ENCODE results near the gene KANSL1. TPM values are rescaled to one million over a fixed set of nuclear protein-coding genes. Genes with fewer than 3 reads are reported as not detected.
"Not testable (repeated sequence)": the region's sequence is repeated elsewhere in the genome, so short reads cannot be mapped to it uniquely, and the experiment has no call there.

The KANSL1 gene
- total and polyA plus RNA-seq, 2 donors from 2014 or later: 13.7 to 97.3 TPM

GRCh38 chr17:46106966-46107644 lies 86.1 kb downstream of the KANSL1 start:
- intact Hi-C loops (cut with DNase I): no loop called here
- FAIRE-seq: no peak
- Histone ChIP-seq H3K27me3 (ENCODE audit: control insufficient read depth, insufficient read depth, low read length) (no peaks in the 10 kb centered on the region), H3K9ac (ENCODE audit: low read length in 3 of 3) (no peak overlapping the region), H3K4me1 (ENCODE audit: control insufficient read depth in 2 of 3, insufficient read depth in 2 of 3, low read depth in 1 of 3, low read length in 3 of 3) (peaks cover 0 to 34% (median 12%) of the 10 kb centered on the region in 3 donors), H3K9me3 (ENCODE audit: control insufficient read depth in 2 of 3, insufficient read depth in 1 of 3, low read length in 3 of 3) (no peaks in the 10 kb centered on the region), H3K27ac (ENCODE audit: low read depth in 2 of 2, low read length in 2 of 2) (no peak overlapping the region), H3K4me3 (ENCODE audit: low read length in 3 of 3) (no peak overlapping the region), H3K36me3 (ENCODE audit: control insufficient read depth in 2 of 3, insufficient read depth in 3 of 3, low read length in 3 of 3) (no peaks in the 10 kb centered on the region)
- TF ChIP-seq CTCF (IDR thresholded peaks at IDR 0.05; ENCODE audit: borderline replicate concordance, extremely low read depth, insufficient read depth): no peak
- DNase-seq: no peak

GRCh38 chr17:46102806-46103205 lies 90.4 kb downstream of the KANSL1 start:
- intact Hi-C loops (cut with DNase I); FAIRE-seq; H3K27ac ChIP-seq (ENCODE audit: low read depth in 2 of 2, low read length in 2 of 2); H3K9me3 ChIP-seq (ENCODE audit: control insufficient read depth in 2 of 3, insufficient read depth in 1 of 3, low read length in 3 of 3); H3K36me3 ChIP-seq (ENCODE audit: control insufficient read depth in 2 of 3, insufficient read depth in 3 of 3, low read length in 3 of 3); H3K4me3 ChIP-seq (ENCODE audit: low read length in 3 of 3); H3K27me3 ChIP-seq (ENCODE audit: control insufficient read depth, insufficient read depth, low read length); DNase-seq; H3K9ac ChIP-seq (ENCODE audit: low read length in 3 of 3): not testable (repeated sequence)
- peaks cover 0 to 18% (median 10%) of the 10 kb centered on the region in 3 donors for H3K4me1 ChIP-seq (ENCODE audit: control insufficient read depth in 2 of 3, insufficient read depth in 2 of 3, low read depth in 1 of 3, low read length in 3 of 3)

GRCh38 chr17:46101785-46102617 lies 91.2 kb downstream of the KANSL1 start:
- intact Hi-C loops (cut with DNase I); DNase-seq; H3K4me1 ChIP-seq (ENCODE audit: control insufficient read depth in 2 of 3, insufficient read depth in 2 of 3, low read depth in 1 of 3, low read length in 3 of 3); H3K4me3 ChIP-seq (ENCODE audit: low read length in 3 of 3); H3K9me3 ChIP-seq (ENCODE audit: control insufficient read depth in 2 of 3, insufficient read depth in 1 of 3, low read length in 3 of 3); H3K27me3 ChIP-seq (ENCODE audit: control insufficient read depth, insufficient read depth, low read length); H3K27ac ChIP-seq (ENCODE audit: low read depth in 2 of 2, low read length in 2 of 2); H3K9ac ChIP-seq (ENCODE audit: low read length in 3 of 3); H3K36me3 ChIP-seq (ENCODE audit: control insufficient read depth in 2 of 3, insufficient read depth in 3 of 3, low read length in 3 of 3); FAIRE-seq: not testable (repeated sequence)

GRCh38 chr17:46100590-46100989 lies 92.6 kb downstream of the KANSL1 start:
- H3K9me3 ChIP-seq (ENCODE audit: control insufficient read depth in 2 of 3, insufficient read depth in 1 of 3, low read length in 3 of 3): no peaks in the 10 kb centered on the region
- no peak overlapping the region for H3K9ac ChIP-seq (ENCODE audit: low read length in 3 of 3)
- H3K4me1 ChIP-seq (ENCODE audit: control insufficient read depth in 2 of 3, insufficient read depth in 2 of 3, low read depth in 1 of 3, low read length in 3 of 3): peaks cover 0 to 8% (median 7%) of the 10 kb centered on the region in 3 donors
- H3K4me3 ChIP-seq (ENCODE audit: low read length in 3 of 3): no peak overlapping the region
- peak overlapping the region in 1 of 2 donors; percentile 20 for H3K27ac ChIP-seq (ENCODE audit: low read depth in 2 of 2, low read length in 2 of 2)
- H3K27me3 ChIP-seq (ENCODE audit: control insufficient read depth, insufficient read depth, low read length): no peaks in the 10 kb centered on the region
- intact Hi-C loops (cut with DNase I): no loop called here
- DNase-seq (no peak), FAIRE-seq (no peak)
- no peak for TF ChIP-seq CTCF (IDR thresholded peaks at IDR 0.05; ENCODE audit: borderline replicate concordance, extremely low read depth, insufficient read depth)
- H3K36me3 ChIP-seq (ENCODE audit: control insufficient read depth in 2 of 3, insufficient read depth in 3 of 3, low read length in 3 of 3): no peaks in the 10 kb centered on the region

Measured in kidney (tissue), 14 donors.